Keratinocyte (primary cell): Measurements from ENCODE around the gene MEX3C.

Experiments
- CTCF ChIP-seq, 3 experiments: IDR thresholded peaks in 1 of 3; conservative IDR thresholded peaks in 1 of 3; optimal IDR thresholded peaks in 1 of 3; 2 replicates in 2 of 3; 3 replicates in 1 of 3; pipeline versions ENCODE3 to v1.5.1; 2011; ENCODE audit warnings: low read length in 3 of 3, mild to moderate bottlenecking in 3 of 3, moderate library complexity in 2 of 3, control low read depth in 1 of 3, inconsistent platforms in 1 of 3; ENCODE audit not compliant: insufficient read depth in 2 of 3; ENCODE audit errors: extremely low read depth in 1 of 3
- EZH2 ChIP-seq: IDR thresholded peaks from one replicate; pipeline ENCODE4 v1.6.1; 2012; ENCODE audit warnings: inconsistent platforms, mild to moderate bottlenecking, low read length, moderate library complexity

GRCh38 chr18:51125976-51126375 is 71.5 kb downstream of the MEX3C start:
- TF ChIP-seq CTCF (optimal IDR thresholded peaks at IDR 0.05 in 1 of 3, IDR thresholded peaks at IDR 0.05 in 1 of 3, conservative IDR thresholded peaks at IDR 0.05 in 1 of 3; ENCODE audit: extremely low read depth in 1 of 3, insufficient read depth in 2 of 3, low read length in 3 of 3) (no peak), EZH2 (no peak)
